Measurements from ENCODE around the gene DCANP1. TPM values are rescaled to one million over a fixed set of nuclear protein-coding genes. Genes with fewer than 3 reads are reported as not detected.

DCANP1 gene
- total and polyA plus RNA-seq, 2 experiments from 2014 or later = not detected

GRCh38 chr5:135395866-135396265 is 51.3 kb downstream of the DCANP1 start:
- peaks cover 69% of the 10 kb centered on the region for H3K4me1 ChIP-seq (ENCODE audit: insufficient read depth)
- 74% methylated on average over 4 of the region's 4 CpGs for WGBS (ENCODE audit: low lambda C conversion rate, missing lambda C conversion rate)
- no peak overlapping the region for H2AFZ ChIP-seq
- H3K27me3 ChIP-seq = no peaks in the 10 kb centered on the region
- peak overlapping the region; percentile 99 for H3K27ac ChIP-seq
- no peak for DNase-seq (ENCODE audit: low spot score)
- no peaks in the 10 kb centered on the region for H3K9me2 ChIP-seq (replicated peaks; ENCODE audit: insufficient read depth)
- H3K4me2 ChIP-seq = peak overlapping the region; percentile 86
- H3K9me3 ChIP-seq (ENCODE audit: low read depth) = no peaks in the 10 kb centered on the region
- H3K4me3 ChIP-seq = no peak overlapping the region
- TF ChIP-seq CTCF (IDR thresholded peaks at IDR 0.05; ENCODE audit: poor library complexity) (no peak), EZH2phosphoT487 (IDR thresholded peaks at IDR 0.05; ENCODE audit: low read depth, severe bottlenecking, unreplicated experiment) (no peak), EZH2 (IDR thresholded peaks at IDR 0.05; ENCODE audit: borderline replicate concordance) (no peak)
- H3K79me2 ChIP-seq = peaks cover 89% of the 10 kb centered on the region
- H3K36me3 ChIP-seq (replicated peaks; ENCODE audit: insufficient read depth, low read depth) = no peaks in the 10 kb centered on the region
- H4K20me1 ChIP-seq (ENCODE audit: insufficient read depth, poor library complexity, severe bottlenecking) = peaks cover 73% of the 10 kb centered on the region

- DNase-seq (ENCODE audit: low spot score) = no peak
- H3K36me3 ChIP-seq (replicated peaks; ENCODE audit: insufficient read depth, low read depth) = no peaks in the 10 kb centered on the region
- H3K9me3 ChIP-seq (ENCODE audit: low read depth) = no peaks in the 10 kb centered on the region
- peaks cover 71% of the 10 kb centered on the region for H3K4me1 ChIP-seq (ENCODE audit: insufficient read depth)
- H3K79me2 ChIP-seq = peaks cover 94% of the 10 kb centered on the region
- H3K9me2 ChIP-seq (replicated peaks; ENCODE audit: insufficient read depth) = no peaks in the 10 kb centered on the region
- H3K27ac ChIP-seq = no peak overlapping the region
- 71% methylated on average over 5 of the region's 5 CpGs for WGBS (ENCODE audit: low lambda C conversion rate, missing lambda C conversion rate)
- H3K27me3 ChIP-seq = no peaks in the 10 kb centered on the region
- H2AFZ ChIP-seq = no peak overlapping the region
- no peak overlapping the region for H3K4me3 ChIP-seq
- TF ChIP-seq EZH2 (IDR thresholded peaks at IDR 0.05; ENCODE audit: borderline replicate concordance) = no peak
- no peak for TF ChIP-seq EZH2phosphoT487 (IDR thresholded peaks at IDR 0.05; ENCODE audit: low read depth, severe bottlenecking, unreplicated experiment)
- TF ChIP-seq CTCF (IDR thresholded peaks at IDR 0.05; ENCODE audit: poor library complexity) = no peak
- H4K20me1 ChIP-seq (ENCODE audit: insufficient read depth, poor library complexity, severe bottlenecking) = peaks cover 77% of the 10 kb centered on the region
- H3K4me2 ChIP-seq = peak overlapping the region; percentile 86
Measured at GRCh38 chr5:135395451-135395850, 51.7 kb downstream of the DCANP1 start.

Small RNAs within 50 kb of the gene (small RNA-seq; reads per million reads assigned to genes)
- not detected for gene DCANP1

Other genes starting within 250 kb of the DCANP1 start
- 304 and 311 TPM in 2 replicates for gene MACROH2A1, start 48.1 kb downstream of the DCANP1 start, total RNA-seq
- gene MACROH2A1, start 48.1 kb downstream of the DCANP1 start, polyA plus RNA-seq = 180 and 198 TPM in 2 replicates
- not detected in 2 replicates for gene TIFAB, start 5.0 kb upstream of the DCANP1 start, total RNA-seq
- gene TIFAB, start 5.0 kb upstream of the DCANP1 start, polyA plus RNA-seq = not detected in 2 replicates
- not detected in 2 replicates for gene NEUROG1, start 88.6 kb upstream of the DCANP1 start, total RNA-seq
- gene NEUROG1, start 88.6 kb upstream of the DCANP1 start, polyA plus RNA-seq = not detected in 2 replicates
- 52.5 and 56.1 TPM in 2 replicates for gene CXCL14, start 131.6 kb upstream of the DCANP1 start, total RNA-seq
- gene CXCL14, start 131.6 kb upstream of the DCANP1 start, polyA plus RNA-seq = 62.8 and 88.8 TPM in 2 replicates